HepG2 (cell line): ENCODE results near the gene ESX1. TPM values are rescaled to one million over a fixed set of nuclear protein-coding genes. Genes with fewer than 3 reads are reported as not detected.
A peak's percentile ranks its signal among the peaks of the same experiment; 100 is the strongest.
"Not testable (repeated sequence)": the region's sequence is repeated elsewhere in the genome, so short reads cannot be mapped to it uniquely, and the experiment has no call there.

ENCODE experiments used
- ATAC-seq: fragments of 200-7000 bp; cut with Tn5 transposase; 3 replicates; pipeline ENCODE4 v1.9.1; 2020; ENCODE audit warnings: mild to moderate bottlenecking, moderate library complexity
- BruUV-seq: library from RNA; stranded (reverse); fragments of 400-500 nt; replicated peaks from 2 replicates; lab custom pipeline; 2021; lab: Mats Ljungman, UMichigan
- CTCF ChIA-PET: fragments of 300-600 bp; formaldehyde crosslinking; extraction: SDS; loops from one replicate; lab custom pipeline; 2021; ENCODE audit warnings: low total read pairs, inconsistent platforms, low intra/inter-chr PET ratio; lab: Yijun Ruan, JAX
- POLR2A ChIA-PET: fragments of 350-600 bp; sonication (Branson Sonifier 250); formaldehyde crosslinking; loops from one replicate; lab custom pipeline; 2020; ENCODE audit warnings: antibody characterized with exemption, inconsistent platforms; lab: Yijun Ruan, JAX
- DNase-seq: peaks from one replicate; pipeline ENCODE4 v3.0.0-alpha.2; 2015; ENCODE audit warnings: low spot score
- FAIRE-seq: peaks from 3 replicates; lab custom pipeline; 2011; peaks lifted over from hg19 to GRCh38; lab: Jason Lieb, UNC
- H2AFZ ChIP-seq: one replicate; pipeline ENCODE4 v1.6.1; 2011; ENCODE audit warnings: low read length, inconsistent platforms
- H3K27ac ChIP-seq: fragments of 300-600 bp; 3 replicates; pipeline ENCODE4 v1.8.0; 2011; ENCODE audit warnings: mixed run types, mild to moderate bottlenecking, mixed read lengths, low read length, inconsistent platforms; ENCODE audit not compliant: insufficient read depth; ENCODE audit errors: extremely low read length
- H3K27me3 ChIP-seq, 2 experiments: fragments of 200-600 bp in 1 of 2; 2 replicates in 1 of 2; 3 replicates in 1 of 2; pipeline versions ENCODE4 v1.6.0 to v1.8.0; 2011; ENCODE audit warnings: low read length in 2 of 2, mild to moderate bottlenecking in 2 of 2, moderate library complexity in 2 of 2, inconsistent platforms in 1 of 2; ENCODE audit not compliant: insufficient read depth in 2 of 2, control insufficient read depth in 1 of 2
- H3K36me3 ChIP-seq, 2 experiments: fragments of 200-600 bp in 1 of 2; replicated peaks in 1 of 2; 2 replicates in 1 of 2; 3 replicates in 1 of 2; pipeline versions ENCODE4 v1.5.1 to v1.8.0; 2011; ENCODE audit warnings: low read length in 2 of 2, inconsistent platforms in 1 of 2; ENCODE audit not compliant: insufficient read depth in 2 of 2, control insufficient read depth in 1 of 2
- H3K4me1 ChIP-seq: 2 replicates; pipeline ENCODE4 v1.5.1; 2012; ENCODE audit warnings: low read length, inconsistent platforms; ENCODE audit not compliant: insufficient read depth
- H3K4me2 ChIP-seq: 2 replicates; pipeline ENCODE4 v1.6.0; 2011; ENCODE audit warnings: low read depth, low read length, inconsistent platforms
- H3K4me3 ChIP-seq, 3 experiments: fragments of 200-600 bp in 1 of 3; sonication (generic), shearing (Covaris generic) in 1 of 3; replicated peaks in 1 of 3; 2 replicates each; pipeline ENCODE4 v1.5.1; 2011 to 2016; ENCODE audit warnings: low read length in 3 of 3, inconsistent platforms in 2 of 3, low read depth in 2 of 3, mild to moderate bottlenecking in 2 of 3, control low read depth in 1 of 3, mixed read lengths in 1 of 3; ENCODE audit not compliant: insufficient read depth in 1 of 3
- H3K79me2 ChIP-seq: one replicate; pipeline ENCODE4 v1.6.1; 2011; ENCODE audit warnings: low read length, inconsistent platforms; ENCODE audit not compliant: insufficient read depth
- H3K9ac ChIP-seq: 2 replicates; pipeline ENCODE4 v1.6.0; 2011; ENCODE audit warnings: mild to moderate bottlenecking, low read depth, low read length, inconsistent platforms; ENCODE audit not compliant: insufficient read depth
- H3K9me3 ChIP-seq: 2 replicates; pipeline ENCODE4 v1.5.1; 2012; ENCODE audit warnings: mild to moderate bottlenecking, low read length
- H4K20me1 ChIP-seq: 2 replicates; pipeline ENCODE4 v1.6.0; 2011; ENCODE audit warnings: inconsistent platforms, mild to moderate bottlenecking, low read length, moderate library complexity; ENCODE audit not compliant: insufficient read depth
- ARNTL ChIP-seq: sonication (generic); formaldehyde crosslinking; IDR thresholded peaks from 2 replicates; pipeline ENCODE4 v1.4.0; 2020; ENCODE audit warnings: mild to moderate bottlenecking, missing genetic modification reagents
- HNRNPL ChIP-seq: fragments of 200-400 bp; formaldehyde crosslinking; IDR thresholded peaks from 2 replicates; pipeline ENCODE4 v1.6.1; 2017; ENCODE audit warnings: mild to moderate bottlenecking, low read depth, low read length
- NKX3-1 ChIP-seq: sonication (generic); formaldehyde crosslinking; IDR thresholded peaks from 2 replicates; pipeline ENCODE4 v1.5.0; 2020; ENCODE audit warnings: missing genetic modification reagents
- WGBS: methylation state at CpG from one replicate; pipeline ENCODE4 v1.1.6; 2017; ENCODE audit warnings: low lambda C conversion rate; 5-methylcytosine and 5-hydroxymethylcytosine counted together
- in situ Hi-C: cut with HindIII; loops from 2 replicates; pipeline ENCODE4 v1.10.0; 2017; ENCODE audit warnings: low pct_unique_long_range_greater_than_20kb; ENCODE audit not compliant: extremely low pct_ligation_motif_present
- intact Hi-C: fragments of 100-400 bp; cut with micrococcal nuclease; formaldehyde crosslinking; loops from one replicate; pipeline ENCODE4 v1.10.0; 2022; ENCODE audit not compliant: unreplicated experiment
- polyA plus RNA-seq, 8 experiments: library from polyadenylated mRNA; depleted of rRNA in 3 of 8; stranded (reverse) in 7 of 8; unstranded in 1 of 8; fragments of >200 nt; fragmentation: Illumina TruSeq in 4 of 8; extraction: Trizol in 4 of 8; gene quantifications; 2 replicates each; pipeline versions ENCODE4 v1.2.1 to v1.2.3, GENCODE V29; 2011 to 2016; ENCODE audit warnings: low read depth in 4 of 8, missing spikeins in 1 of 8, mixed read lengths in 1 of 8; ENCODE audit not compliant: insufficient read depth in 1 of 8
- total RNA-seq, 5 experiments: library from RNA; depleted of rRNA; stranded (reverse); fragments of >200 nt; fragmentation: Illumina TruSeq; extraction: Trizol; gene quantifications; 2 replicates each; pipeline ENCODE4 v1.2.3, GENCODE V29; 2016; ENCODE audit warnings: low read depth in 1 of 5
- TF ChIP-seq, protein P1 (sequence below): sonication (generic); formaldehyde crosslinking; IDR thresholded peaks from 2 replicates; pipeline ENCODE4 v1.4.0; 2020; ENCODE audit warnings: missing genetic modification reagents, borderline replicate concordance
- TF ChIP-seq, protein P2 (sequence below): sonication (generic); formaldehyde crosslinking; IDR thresholded peaks from 2 replicates; pipeline ENCODE4 v1.9.0; 2021; ENCODE audit warnings: missing genetic modification reagents, mild to moderate bottlenecking, borderline replicate concordance

The ESX1 gene
- total and polyA plus RNA-seq, 2 of the 13 experiments (the other 11 are each of a cell fraction or from before 2014, with no cell fraction given) = not detected

DNA sequence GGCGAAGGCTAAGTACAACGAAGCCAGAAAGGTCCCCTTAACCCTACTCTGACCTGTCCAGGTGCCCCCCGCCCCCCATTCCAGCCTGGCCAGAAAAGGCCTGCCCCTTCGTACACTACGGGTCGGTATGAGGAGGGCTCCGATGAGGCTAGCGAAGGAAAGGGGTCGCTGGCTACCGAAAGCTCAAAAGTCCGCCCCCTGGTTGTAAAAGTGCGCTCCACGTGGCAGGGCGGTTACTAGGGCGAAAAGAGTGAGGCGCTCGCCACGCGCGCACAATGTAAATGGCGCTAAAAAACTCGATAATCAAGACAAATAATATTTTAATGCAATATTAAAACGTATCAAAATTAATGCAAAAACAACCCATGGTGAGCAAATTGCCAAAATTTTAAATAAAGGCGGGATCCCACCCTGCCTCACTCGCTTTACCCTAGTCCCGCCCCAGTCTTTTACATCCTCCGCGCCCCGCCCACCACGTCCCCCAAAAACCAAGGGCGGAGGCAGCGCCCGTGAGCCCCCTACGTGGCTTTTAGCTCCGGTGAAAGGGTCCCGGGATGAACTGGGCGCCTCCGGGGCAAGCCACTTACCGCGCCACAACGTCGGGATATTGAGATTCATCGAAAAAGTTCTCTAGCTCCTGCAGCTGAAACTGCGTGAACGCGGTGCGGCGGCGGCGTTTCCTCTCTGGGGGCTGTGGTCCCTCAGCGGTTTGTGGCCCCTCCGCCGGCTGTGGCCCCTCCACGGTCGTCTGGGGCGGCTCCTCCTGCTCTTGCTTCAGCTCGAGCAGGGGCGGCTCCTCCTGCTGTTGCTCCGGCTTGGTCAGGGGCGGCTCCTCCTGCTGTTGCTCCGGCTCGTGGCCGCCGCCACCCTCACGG, 929 bp downstream of the ESX1 start (continued):
- TF ChIP-seq, protein P1, sequence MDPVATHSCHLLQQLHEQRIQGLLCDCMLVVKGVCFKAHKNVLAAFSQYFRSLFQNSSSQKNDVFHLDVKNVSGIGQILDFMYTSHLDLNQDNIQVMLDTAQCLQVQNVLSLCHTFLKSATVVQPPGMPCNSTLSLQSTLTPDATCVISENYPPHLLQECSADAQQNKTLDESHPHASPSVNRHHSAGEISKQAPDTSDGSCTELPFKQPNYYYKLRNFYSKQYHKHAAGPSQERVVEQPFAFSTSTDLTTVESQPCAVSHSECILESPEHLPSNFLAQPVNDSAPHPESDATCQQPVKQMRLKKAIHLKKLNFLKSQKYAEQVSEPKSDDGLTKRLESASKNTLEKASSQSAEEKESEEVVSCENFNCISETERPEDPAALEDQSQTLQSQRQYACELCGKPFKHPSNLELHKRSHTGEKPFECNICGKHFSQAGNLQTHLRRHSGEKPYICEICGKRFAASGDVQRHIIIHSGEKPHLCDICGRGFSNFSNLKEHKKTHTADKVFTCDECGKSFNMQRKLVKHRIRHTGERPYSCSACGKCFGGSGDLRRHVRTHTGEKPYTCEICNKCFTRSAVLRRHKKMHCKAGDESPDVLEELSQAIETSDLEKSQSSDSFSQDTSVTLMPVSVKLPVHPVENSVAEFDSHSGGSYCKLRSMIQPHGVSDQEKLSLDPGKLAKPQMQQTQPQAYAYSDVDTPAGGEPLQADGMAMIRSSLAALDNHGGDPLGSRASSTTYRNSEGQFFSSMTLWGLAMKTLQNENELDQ (CRISPR knock-in tag) = no peak
- TF ChIP-seq, protein P2, sequence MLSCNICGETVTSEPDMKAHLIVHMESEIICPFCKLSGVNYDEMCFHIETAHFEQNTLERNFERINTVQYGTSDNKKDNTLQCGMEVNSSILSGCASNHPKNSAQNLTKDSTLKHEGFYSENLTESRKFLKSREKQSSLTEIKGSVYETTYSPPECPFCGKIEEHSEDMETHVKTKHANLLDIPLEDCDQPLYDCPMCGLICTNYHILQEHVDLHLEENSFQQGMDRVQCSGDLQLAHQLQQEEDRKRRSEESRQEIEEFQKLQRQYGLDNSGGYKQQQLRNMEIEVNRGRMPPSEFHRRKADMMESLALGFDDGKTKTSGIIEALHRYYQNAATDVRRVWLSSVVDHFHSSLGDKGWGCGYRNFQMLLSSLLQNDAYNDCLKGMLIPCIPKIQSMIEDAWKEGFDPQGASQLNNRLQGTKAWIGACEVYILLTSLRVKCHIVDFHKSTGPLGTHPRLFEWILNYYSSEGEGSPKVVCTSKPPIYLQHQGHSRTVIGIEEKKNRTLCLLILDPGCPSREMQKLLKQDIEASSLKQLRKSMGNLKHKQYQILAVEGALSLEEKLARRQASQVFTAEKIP (CRISPR knock-in tag) = no peak
- no peak for TF ChIP-seq NKX3-1

DNA sequence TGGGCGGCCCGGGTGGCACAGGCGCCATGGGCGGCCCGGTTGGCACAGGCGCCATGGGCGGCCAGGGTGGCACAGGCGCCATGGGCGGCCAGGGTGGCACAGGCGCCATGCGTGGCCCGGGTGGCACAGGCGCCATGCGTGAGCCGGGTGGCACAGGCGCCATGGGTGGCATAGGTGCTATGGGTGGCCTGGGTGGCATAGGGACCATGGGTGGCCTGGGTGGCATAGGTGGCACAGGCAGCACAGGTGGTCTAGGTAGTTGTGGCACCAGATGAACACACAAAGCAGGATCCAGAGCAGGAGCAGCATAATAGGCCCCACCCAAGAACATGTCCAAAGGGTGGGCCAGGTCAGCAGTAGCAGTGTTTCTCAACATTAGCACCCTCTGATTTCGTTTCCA, 4.3 kb downstream of the ESX1 start:
- Histone ChIP-seq H3K4me1 (no peaks in the 10 kb centered on the region), H3K9ac (no peak overlapping the region), H3K9me3 (no peaks in the 10 kb centered on the region), H4K20me1 (no peaks in the 10 kb centered on the region), H3K36me3 (no peaks in the 10 kb centered on the region), H2AFZ (no peak overlapping the region), H3K27me3 (peaks cover under 1 to 1% of the 10 kb centered on the region in 2 experiments; a peak in 1 of 5 replicates), H3K4me3 (no peak overlapping the region), H3K27ac (no peak overlapping the region), H3K4me2 (no peak overlapping the region), H3K79me2 (no peaks in the 10 kb centered on the region)
- no TSS peak for BruUV-seq
- in situ Hi-C loops = no loop called here
- WGBS = 0% methylated on average over 1 of the region's 17 CpGs
- no peak for DNase-seq
- no peak for FAIRE-seq
- ChIA-PET CTCF (no interaction called here), POLR2A (no interaction called here)
- intact Hi-C loops = no loop called here
- no peak for ATAC-seq
- no peak for TF ChIP-seq ARNTL (CRISPR knock-in tag)
- TF ChIP-seq HNRNPL = 0 out of 2 replicates have a peak, but pooled peaks have one; percentile 22

DNA sequence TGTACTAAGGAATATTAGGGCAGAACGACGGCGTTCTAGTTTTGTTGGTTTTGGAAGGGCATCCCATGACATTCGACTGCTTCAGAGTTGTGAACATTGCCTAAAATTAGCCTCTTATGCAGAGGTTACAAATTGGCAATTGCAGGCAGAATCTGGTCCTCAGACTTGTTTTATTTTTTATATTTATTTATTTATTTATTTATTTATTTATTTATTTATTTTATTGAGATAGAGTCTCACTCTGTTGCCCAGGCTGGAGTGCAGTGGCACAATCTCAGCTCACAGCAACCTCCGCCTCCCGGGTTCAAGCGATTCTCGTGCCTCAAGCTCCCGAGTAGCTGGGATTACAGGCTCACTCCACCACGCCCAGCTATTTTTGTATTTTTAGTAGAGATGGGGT, 24.7 kb downstream of the ESX1 start:
- FAIRE-seq, H4K20me1 ChIP-seq, H3K27ac ChIP-seq, POLR2A ChIA-PET, H3K36me3 ChIP-seq, H3K79me2 ChIP-seq, BruUV-seq, H3K4me2 ChIP-seq, H3K27me3 ChIP-seq, H2AFZ ChIP-seq, H3K9ac ChIP-seq, ATAC-seq, DNase-seq, CTCF ChIA-PET, H3K4me1 ChIP-seq, intact Hi-C loops, H3K4me3 ChIP-seq, in situ Hi-C loops, H3K9me3 ChIP-seq: not testable (repeated sequence)
- 26% methylated on average over 6 of the region's 10 CpGs for WGBS
